ENCODE measurements around the gene ARHGEF1. TPM values are rescaled to one million over a fixed set of nuclear protein-coding genes. Genes with fewer than 3 reads are reported as not detected.
"Not testable (repeated sequence)": the region's sequence is repeated elsewhere in the genome, so short reads cannot be mapped to it uniquely, and the experiment has no call there.

The ARHGEF1 gene
- total RNA-seq, 1 donor from 2014 or later, result 36.3 TPM

DNA sequence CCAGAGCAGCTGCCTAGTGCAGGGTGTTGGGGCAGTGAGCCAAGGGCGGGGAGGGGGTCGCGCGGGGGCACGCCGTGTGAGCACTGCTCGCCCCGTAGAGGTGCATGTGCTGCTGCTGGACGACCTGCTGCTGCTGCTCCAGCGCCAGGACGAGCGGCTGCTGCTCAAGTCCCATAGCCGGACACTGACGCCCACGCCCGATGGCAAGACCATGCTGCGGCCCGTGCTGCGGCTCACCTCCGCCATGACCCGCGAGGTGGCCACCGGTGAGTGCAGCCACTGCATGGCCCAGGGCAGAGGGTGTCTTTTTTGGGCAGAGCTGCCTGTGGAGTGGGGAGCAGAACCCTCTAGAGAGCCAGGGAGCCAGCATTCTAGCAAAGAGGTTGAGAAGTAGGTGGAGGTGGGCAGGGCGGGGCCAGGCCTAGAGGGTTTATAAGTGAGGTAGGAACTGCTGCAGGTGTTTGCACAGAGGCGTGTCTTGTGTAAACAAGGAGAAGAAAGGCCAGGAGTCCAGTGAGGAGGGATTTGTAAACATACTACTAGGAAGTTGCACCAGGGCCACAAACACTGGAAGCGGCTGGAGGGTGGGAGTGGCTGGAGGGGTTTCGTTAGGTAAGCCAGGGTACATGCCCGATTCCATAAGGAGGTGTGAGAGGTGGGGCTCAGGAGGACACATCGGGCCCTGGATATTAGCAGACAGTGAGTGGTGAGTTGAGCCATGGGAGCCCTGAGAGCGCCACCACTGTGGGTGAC is 21.3 kb downstream of the ARHGEF1 start:
- peak; percentile 16 for DNase-seq (ENCODE audit: low read depth)

DNA sequence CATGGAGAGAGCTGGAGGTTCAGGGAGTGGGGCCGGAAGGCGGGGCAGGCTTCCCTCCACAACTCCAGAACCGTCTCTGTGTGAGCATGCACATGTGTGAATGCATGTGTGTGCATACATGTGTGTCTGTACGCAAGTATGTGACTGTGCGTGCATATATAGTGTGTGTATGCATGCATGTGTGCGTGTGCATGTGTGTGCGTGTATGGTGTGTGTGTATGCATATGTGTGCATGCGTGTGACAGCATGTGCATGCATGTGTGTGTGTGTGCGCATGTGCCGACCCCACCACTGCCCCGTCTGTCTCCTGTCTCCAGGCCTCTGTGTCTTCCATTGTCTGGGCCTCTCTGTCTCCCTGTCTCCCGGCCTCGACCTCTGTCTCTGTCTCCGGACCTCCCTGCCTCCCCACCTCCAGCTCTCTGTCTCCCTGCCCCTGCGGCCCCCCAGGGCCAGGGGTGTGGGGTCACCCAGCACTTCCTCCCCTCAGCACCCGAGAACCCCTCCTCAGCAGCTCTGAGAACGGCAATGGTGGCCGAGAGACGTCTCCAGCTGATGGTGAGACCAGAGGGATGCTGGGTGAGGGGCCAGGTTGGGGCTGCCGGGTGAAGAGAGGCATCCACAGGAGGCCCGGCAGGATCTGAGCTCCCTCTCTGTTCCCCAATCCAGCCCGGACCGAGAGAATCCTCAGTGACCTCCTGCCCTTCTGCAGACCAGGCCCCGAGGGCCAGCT is 22.5 kb downstream of the ARHGEF1 start:
- no peak for DNase-seq (ENCODE audit: low read depth)

DNA sequence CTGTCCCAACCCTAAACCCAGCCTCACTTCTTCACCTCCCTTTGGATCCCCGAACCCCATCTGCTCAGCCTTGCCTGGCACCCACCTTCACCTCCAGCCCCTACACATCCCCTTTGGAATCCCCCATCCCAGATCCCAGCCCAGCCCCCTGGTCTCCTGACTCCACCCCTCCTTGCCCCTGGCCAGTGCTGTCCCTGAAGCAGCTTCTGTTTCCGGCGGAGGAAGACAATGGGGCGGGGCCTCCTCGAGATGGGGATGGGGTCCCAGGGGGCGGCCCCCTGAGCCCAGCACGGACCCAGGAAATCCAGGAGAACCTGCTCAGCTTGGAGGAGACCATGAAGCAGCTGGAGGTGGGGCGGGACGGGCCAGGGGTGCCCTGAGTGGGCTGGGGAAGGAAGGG is 23.3 kb downstream of the ARHGEF1 start:
- no peak for DNase-seq (ENCODE audit: low read depth)

DNA sequence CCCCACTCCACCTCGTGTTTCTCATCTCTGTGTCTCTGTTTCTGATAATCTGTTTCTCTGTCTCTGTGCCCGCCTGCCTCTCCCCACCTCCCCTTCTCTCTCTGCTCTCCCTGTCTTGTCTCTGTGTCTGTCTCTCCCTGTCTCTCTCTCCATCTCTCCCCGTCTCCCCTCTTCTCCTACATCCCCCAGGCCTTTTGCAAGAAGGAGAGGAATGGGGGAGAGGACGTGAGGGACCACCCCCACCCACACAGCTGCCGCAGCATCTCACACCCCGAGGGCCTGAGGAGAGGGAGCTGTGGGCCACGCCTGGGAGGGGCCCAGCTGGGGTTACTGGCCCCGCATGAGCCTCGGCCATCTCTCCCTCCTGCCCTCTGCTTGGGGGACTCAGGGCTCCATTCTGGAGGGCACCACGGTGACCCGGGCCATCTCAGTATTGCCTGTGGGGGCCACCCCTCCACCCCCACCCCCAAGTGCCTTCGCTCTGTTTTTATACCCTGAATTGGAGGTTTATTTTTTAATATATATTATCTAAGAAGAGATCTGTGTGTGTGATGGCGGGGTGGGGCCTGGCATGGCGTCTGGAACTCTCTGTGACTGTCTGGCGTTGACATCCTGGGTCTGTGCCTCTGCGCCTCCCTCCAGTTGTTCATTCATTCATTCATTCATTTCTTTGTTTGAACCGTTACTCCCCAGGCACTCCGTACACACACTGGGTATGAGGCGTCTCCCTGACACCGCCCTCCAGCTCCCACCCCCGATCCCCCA is 24.1 kb downstream of the ARHGEF1 start:
- no peak for DNase-seq (ENCODE audit: low read depth)

DNA sequence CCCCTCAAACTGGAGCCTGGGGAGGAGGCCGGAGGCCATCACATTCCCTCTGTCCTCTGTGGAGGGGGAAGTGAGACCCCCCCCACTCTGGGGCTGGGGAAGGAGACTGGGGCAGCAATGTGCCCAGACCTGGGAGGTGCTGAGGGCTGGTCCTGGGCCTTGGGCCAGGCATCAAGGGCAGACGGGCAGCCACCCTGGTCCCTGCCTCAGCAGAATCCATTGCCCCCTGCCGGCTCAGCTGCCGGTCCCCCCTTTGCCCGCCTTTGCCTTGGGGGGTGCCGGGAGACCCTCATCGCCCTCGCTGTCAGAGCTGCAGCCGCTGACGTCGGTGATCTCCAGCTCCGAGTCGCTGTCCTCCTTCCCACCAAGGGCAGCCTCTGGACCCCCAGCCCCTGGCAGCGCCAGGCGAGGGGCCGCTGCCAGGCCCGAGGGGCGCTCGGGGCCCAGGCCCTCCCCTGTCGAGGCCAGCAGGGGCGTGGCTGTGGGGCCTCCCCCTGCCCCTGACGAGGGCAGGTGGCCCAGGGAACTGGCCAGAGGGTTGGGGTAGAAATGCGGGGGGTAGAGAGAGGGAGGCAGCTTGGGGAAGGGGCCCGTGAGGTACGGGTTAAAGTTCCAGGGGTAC is 25.1 kb downstream of the ARHGEF1 start:
- no peak for DNase-seq (ENCODE audit: low read depth)

DNA sequence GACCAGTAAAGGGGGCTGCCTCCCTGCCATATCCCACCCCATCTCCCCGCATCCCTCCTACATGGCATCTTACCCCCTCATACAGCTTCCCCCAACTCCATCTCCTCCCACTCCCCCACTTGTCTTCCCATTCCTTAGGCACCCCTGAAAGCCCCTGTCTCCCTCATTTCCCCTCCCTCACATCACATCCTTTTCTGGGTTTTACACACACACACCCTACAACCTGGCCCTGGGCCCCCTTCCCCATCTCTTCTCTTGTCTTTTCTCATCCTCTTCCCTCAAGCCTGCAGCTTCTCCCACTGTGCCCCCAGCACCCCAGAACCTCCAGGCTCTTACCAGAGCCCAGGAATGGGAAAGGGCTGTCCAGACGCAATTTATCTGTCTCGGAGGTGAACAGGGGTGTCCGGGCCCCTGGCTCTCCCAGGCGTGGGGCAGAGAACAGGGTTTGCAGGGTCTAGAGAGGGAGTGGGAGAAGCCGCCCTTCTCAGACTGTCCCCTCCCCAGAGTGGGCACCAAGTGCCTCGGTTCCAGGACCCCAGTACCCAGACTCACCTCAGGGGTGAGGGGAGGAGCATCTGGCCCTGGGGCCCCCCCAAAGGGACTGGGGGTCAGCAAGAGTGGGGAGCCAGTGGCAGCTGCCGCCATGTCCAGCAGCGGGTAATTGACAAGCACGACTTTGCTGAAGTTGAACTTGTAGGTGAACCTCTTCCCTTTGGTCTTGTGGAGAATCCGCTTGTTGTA is 25.9 kb downstream of the ARHGEF1 start:
- DNase-seq (ENCODE audit: low read depth), result no peak

DNA sequence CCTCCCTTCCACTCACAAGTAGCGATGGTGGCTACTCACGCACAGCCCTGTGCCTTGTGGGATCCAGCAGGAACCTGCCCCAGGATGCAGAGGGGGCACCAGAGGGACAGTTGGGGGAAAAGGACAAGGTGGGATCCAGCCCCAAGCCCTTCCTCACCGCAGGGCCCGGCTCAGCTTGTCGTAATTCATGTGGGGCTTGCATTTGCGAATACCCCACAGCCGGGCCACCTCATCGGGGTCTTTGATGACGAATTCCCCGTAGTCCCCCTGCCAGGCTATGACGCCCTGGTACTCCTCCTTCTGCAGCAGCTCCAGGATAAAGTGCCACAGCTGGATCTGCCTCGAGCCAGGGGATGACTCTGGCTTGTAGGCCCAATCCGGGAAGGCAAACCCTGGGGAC is 26.7 kb downstream of the ARHGEF1 start:
- DNase-seq (ENCODE audit: low read depth), result no peak

DNA sequence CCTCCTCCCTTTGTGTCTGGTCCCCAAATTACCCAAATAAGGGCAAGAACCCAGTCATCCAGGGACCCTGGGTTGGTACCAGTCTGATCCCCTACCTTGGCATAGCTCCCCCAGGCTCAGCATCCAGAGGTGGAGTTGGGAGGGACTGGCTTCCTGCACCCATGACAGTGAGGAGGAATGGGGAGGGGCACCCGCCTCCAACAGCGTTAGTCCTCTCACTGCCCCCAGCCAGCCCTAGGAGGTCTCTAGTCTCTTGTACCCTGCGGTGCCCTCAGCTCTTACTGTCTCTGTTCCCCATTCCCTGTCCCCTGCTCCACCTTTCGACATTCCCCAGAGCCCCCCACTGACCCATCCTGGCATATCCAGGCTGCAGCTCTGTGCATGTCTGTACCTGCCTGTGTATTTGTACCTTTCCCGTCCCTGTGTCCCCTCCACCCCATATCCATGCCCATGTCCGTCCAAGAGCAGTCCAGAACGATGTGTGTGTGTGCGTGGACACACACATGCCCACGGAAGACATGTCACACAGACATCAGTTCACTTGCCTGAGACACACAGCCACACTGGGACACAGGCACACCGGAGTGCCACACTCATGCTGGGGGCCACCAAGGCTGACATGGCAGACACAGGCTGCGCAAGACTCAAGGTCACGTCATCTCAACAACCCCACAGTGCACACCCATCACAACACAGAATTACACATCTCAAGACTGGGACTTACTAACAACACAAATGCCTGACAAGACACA is 27.4 kb downstream of the ARHGEF1 start:
- no peak for DNase-seq (ENCODE audit: low read depth)

DNA sequence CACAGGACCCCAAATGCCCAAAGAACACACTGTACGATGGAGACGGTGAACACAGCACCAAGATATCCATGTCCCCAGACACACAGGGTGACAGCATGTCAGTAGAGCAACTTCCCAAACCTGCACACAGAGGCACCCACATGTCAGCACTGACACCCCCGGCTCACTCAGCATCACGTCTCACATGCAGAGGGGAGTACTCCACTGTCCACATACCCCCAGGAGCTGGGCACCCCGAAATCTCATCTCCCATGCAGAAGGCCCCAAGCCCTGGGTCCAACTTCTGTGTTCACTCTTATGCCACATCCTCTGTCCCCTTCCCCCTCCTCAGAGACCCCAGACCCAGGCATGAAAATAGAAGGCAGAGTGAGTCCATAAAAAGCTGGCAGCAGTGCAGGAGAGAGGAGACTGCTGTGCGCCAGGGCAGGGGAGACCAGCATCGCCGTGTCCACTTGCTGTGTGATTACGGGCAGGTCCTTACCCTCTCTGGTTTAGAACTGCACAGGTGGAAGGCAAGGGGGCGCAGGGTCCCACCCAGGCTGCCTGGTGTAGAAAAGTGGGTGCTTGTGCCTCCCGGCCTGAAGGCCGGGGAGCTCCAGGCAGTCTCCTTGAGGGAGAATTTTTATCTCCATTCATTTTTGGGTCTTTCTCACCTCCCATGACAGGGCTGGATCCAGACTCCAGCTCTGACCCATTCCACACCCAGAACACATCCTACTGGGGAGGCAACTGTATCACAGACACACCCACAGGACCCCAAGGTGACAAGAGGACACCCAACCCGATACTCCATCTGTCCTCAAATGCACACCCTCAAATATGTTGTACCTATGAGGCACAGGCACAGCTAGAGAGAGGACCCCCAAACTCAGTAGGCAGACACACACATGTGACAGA is 28.3 kb downstream of the ARHGEF1 start:
- DNase-seq (ENCODE audit: low read depth), result no peak

DNA sequence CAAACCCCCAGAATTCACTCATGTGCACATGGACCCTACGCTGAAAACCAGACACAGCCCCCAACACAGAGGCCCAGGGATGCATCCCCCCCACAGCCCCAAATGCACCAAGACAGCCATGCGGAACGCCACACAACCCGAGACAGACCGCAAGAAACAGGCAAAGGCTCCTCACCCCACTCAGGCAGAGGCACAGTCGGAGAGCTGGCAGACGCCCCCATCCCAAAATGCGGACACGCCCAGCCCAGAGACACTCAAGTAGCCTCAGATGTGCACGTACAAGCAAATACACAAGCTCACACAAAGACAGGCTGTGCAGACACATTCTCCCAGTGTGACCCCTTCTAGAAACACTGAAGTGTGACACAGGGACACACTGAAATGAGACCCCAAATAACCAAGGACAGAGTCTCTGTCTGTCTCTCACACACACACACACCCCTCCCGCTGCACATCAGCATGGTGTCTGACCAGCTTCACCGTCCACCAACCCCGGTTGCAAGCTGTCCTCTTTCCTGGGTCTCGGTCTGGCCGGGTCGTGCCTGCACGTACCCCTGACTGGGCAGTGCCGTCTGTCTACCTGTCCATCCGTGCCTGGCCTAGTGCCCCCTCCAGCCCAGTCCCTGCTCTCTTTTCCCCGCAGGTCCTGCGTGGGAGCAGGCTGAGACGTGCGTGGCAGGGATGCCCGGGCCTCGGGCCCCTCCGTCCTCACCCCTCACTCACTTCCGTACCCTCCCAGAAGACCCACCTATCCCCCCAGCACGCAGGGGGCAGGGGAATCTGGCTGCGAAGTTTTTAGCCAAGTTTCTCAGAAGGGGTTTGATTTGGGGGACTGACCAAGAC is 29.1 kb downstream of the ARHGEF1 start:
- no peak for DNase-seq (ENCODE audit: low read depth)

DNA sequence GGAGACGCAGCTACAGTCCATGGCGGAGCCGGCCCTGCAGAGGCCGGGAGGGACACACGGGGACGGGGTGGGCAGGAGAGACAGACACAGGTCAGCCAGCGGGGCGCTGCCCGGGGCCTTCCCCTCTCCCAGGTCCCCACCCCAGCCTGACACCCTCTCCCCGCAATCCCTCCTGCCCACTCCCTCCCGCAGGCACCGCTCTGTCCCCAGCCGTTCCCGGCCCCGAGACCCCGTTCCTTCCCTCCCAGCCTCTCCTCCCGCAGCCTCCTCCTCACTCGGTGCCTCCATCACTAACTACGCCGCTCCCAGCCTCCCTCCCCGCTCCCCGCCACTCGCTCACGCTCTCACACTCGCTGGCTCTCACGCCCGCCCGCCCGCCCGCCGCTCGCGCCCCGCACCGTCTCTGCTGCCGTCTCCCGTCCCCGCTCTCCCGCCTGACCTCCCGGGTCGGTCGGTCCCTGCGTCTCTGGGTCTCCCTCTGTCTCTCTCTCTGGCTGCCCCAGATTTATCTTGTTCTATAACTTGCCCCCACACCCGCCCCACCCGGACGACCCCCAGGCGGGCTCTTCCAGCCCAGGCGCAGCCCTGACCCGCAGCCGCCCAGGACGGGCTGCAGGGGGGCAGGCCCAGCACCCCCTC is 30.0 kb downstream of the ARHGEF1 start:
- DNase-seq (ENCODE audit: low read depth), result no peak

DNA sequence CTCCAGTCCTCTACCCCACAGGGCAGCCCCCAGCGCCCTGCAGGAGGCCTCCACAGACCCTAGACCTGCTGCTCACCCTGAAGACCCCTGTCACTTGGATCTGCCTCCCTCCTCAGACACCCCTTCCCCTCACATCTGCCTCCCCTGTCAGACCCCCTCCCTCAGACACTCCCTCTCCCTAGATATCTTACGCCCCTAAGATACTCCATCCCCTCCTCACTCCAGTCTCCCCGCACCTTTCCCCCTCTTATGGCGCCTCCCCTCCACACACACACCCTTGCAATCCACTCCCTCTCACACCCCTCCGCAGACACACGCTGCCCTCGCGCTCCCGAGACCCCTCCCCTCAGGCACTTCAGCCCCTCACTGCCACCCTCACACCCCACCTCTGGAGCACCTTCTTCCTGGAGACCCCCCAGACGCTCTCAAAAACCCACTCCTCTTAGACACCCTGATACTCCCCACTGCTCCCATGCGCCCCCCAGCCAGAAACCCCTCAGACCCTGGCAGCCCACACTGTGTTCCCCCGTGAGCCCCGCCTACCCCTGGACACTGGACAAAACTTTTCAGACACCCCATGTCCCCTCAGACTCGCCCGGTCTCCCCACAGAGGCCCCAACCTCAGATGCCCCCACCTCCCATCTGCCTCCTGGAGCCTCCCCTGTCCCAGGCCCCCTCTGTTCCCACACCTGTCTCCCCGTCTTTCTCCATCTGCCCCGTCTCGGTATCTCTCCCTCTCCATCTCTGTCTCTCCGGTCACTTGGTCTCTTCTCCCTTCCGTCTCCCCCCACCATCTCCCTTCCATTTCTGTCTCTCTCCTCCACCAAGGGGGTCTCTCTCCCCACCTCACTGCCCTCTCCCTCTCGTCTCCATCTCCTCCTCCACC is 30.8 kb downstream of the ARHGEF1 start:
- DNase-seq (ENCODE audit: low read depth), result no peak

DNA sequence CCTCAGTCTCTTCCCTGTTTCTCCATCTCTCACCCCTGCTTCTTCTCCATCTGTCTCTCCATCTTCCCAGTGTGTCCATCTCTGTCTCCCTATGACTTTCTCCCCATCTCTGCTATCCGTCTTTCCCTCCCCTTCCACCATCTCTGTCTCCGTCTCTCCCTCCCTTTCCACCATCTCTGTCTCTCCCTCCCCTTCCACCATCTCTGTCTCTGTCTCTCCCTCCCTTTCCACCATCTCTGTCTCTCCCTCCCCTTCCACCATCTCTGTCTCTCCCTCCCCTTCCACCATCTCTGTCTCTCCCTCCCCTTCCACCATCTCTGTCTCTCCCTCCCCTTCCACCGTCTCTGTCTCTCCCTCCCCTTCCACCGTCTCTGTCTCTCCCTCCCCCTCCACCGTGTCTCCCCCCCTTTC is 31.4 kb downstream of the ARHGEF1 start:
- not testable (repeated sequence) for DNase-seq (ENCODE audit: low read depth)

DNA sequence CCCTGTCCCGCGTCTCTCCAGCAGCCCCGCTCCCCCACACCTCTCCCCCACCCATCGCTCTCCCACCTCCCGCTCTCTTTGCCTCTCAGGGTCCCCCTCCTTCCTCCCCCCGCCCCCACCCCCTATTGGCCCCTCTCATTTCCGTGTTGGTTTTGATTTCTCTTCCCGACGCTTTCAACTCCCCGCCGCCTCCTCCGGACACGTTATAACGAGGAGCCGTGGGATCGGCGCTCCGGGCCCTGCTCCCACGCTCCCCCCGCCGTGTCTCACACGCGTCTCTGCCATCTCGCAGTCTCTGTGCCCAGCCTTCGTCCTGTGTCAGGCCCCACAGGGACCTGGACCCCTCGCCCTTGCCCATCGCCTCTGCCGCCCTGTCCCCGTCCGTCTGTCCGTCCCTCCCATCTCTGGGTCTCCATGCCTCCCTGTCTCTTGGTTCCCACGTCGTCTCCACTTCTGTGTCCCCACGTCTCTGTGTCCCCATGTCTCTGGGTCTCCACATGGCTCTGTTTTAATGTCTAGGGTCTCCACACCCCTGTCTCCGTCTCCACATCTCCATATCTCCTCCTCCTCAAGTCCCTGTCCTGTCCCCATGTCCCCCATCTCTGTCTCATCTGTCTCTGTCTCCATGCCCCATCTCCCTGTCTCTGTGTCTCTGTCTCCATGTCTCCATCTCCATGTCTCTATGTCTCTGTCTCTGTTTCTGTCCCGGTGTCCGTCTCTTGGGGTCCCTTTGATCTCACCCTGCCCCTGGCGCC is 32.2 kb downstream of the ARHGEF1 start:
- DNase-seq (ENCODE audit: low read depth), result no peak

DNA sequence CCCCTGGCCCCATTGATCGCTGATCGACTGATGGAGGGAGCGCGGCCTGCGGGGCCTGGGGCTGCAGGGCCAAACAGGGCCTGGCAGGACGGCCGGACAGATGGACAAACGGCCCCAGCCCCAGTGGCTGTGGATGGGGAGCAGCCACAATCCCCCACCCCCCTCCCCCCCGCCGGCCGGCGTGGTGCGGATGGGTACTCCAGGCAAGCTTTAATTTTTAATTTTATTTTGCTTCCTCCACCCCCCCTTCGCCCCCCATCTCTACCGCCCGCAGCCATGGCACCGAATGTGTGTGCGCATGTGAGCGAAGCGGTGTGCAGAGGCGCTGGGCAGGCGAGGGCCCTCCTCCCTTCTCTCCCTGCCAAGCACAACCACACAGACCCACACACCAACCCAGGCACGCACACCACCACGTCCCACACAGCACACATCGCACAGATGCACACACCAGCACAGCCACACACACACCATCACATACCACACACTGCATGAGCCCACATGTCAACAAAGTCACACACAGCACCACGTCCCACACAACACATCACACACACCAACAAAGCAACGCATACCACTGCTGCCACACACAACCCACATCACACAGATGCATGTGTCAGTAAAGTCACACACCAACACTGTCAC is 32.9 kb downstream of the ARHGEF1 start:
- DNase-seq (ENCODE audit: low read depth), result no peak

DNA sequence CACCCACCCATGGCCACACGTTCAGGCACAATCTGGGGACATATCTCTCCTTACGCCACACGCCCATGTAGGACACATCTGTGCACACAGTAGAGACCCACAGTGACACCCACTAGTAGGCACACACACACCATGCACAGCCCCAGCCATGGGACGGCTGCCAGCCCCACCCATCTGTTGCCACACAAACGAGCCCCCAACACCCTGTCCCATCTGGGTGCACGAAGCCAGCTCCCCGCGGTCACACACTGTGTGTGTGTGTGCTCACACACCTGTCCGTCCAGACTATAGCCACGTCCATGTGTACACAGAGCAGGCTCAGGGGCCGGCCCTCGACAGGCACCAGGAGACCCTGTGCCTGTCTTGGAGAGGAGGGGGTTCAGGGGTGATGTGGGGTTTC is 34.7 kb downstream of the ARHGEF1 start:
- DNase-seq (ENCODE audit: low read depth), result no peak

All from renal cortical epithelial cell (primary cell).